Heart right ventricle (tissue), 16 donors: ENCODE measurements around the gene RNF213. TPM values are rescaled to one million over a fixed set of nuclear protein-coding genes. Genes with fewer than 3 reads are reported as not detected.
A peak's percentile ranks its signal among the peaks of the same experiment; 100 is the strongest.

ENCODE experiments used
- ATAC-seq, 8 donors: fragments of 200-7000 bp; cut with Tn5 transposase; one replicate each; pipeline ENCODE4 v1.9.1; 2020; ENCODE audit warnings: mild to moderate bottlenecking in 8 of 8, moderate library complexity in 8 of 8, moderate number of reproducible peaks in 1 of 8
- DNase-seq, 2 donors: peaks; one replicate each; pipeline ENCODE4 v3.0.0-alpha.2; 2020
- H3K27ac ChIP-seq, 10 donors: fragments of 200-600 bp; sonication (generic) in 2 of 10; one replicate each; pipeline versions ENCODE4 v1.5.0 to v1.8.0; 2020 to 2022; ENCODE audit warnings: mild to moderate bottlenecking in 3 of 10
- H3K27me3 ChIP-seq, 7 donors: fragments of 200-600 bp; one replicate each; pipeline ENCODE4 v1.8.0; 2021 to 2022; ENCODE audit warnings: mild to moderate bottlenecking in 2 of 7
- H3K36me3 ChIP-seq, 9 donors: fragments of 200-600 bp; sonication (generic) in 1 of 9; one replicate each; pipeline versions ENCODE4 v1.5.0 to v1.8.0; 2020 to 2022; ENCODE audit warnings: mild to moderate bottlenecking in 2 of 9
- H3K4me1 ChIP-seq, 9 donors: fragments of 200-600 bp; sonication (generic) in 1 of 9; one replicate each; pipeline versions ENCODE4 v1.5.0 to v1.8.0; 2020 to 2022; ENCODE audit warnings: mild to moderate bottlenecking in 4 of 9
- H3K4me3 ChIP-seq, 10 donors: fragments of 200-600 bp; sonication (generic) in 2 of 10; one replicate each; pipeline versions ENCODE4 v1.5.0 to v1.8.0; 2020 to 2022; ENCODE audit warnings: mild to moderate bottlenecking in 7 of 10, moderate library complexity in 2 of 10
- H3K9me3 ChIP-seq, 11 donors: fragments of 200-600 bp in 10 of 11; sonication (generic) in 2 of 11; one replicate each; pipeline versions ENCODE4 v1.5.0 to v1.8.0; 2013 to 2022; ENCODE audit warnings: mild to moderate bottlenecking in 2 of 11, control low read depth in 1 of 11, moderate library complexity in 1 of 11
- WGBS, 2 donors: extraction: QIAGEN DNeasy Blood & Tissue Kit; methylation state at CpG; one replicate each; pipeline ENCODE4 v1.1.7; 2013; ENCODE audit warnings: inconsistent platforms in 1 of 2; 5-methylcytosine and 5-hydroxymethylcytosine counted together
- intact Hi-C, 10 donors: fragments of 100-400 bp; cut with DNase I; formaldehyde crosslinking; loops; one replicate each; pipeline versions ENCODE4 v1.11.1 to v1.14.2; 2022
- polyA plus RNA-seq, 2 donors: library from polyadenylated mRNA; stranded (reverse); fragments of 200-250 nt; gene quantifications; one replicate each; pipeline ENCODE4 v1.2.3, GENCODE V29; 2013
- total RNA-seq, 10 donors: library from RNA; stranded (reverse); fragmentation: NEBNext Ultra II Directional in 3 of 10; extraction: Animal tissue kit (Norgen Biotek cat#: 25700) in 3 of 10; gene quantifications; one replicate each; pipeline versions ENCODE4 v1.2.1 to v1.2.4, GENCODE V29; 2021 to 2023
- TF ChIP-seq, protein P1 (sequence below), 9 donors: fragments of 200-600 bp; sonication (generic) in 2 of 9; IDR thresholded peaks; one replicate each; pipeline versions ENCODE4 v1.5.0 to v1.8.0; 2021 to 2022; ENCODE audit warnings: antibody characterized with exemption in 9 of 9, mild to moderate bottlenecking in 5 of 9, moderate library complexity in 1 of 9
- donor health status: Arrhythmogenic right ventricular cardiomyopathy.
- donor health status: ischemic (EF 13 %, LVEDD 7.1; RV severe dilation, severe dysfunction).
- donor health status: healthy with polysubstance abuse.
- donor health status: DM: no; HTN: yes; CAD: no.
- donor health status: DM: no; HTN: no; CAD: no.
- donor health status: ischemic (EF 25% LVEDD 6.9; RV normal size, moderate dysfunction).
- donor health status: ischemic (EF 25% LVEDD 5.7; RV mildly dilated, moderate dysfunction).
- donor health status: healthy.
- donor health status: DM: yes; HTN: yes; CAD: no.
- donor health status: Ischemic cardiomyopathy.
- donor health status: ischemic (EF 35%, LVEDD 5.7; RV mildly dilated, moderate dysfunction).
- donor health status: nonischemic (EF 11% LVEDD 7.7; RV severe dilation, severe dysfunction).
- donor health status: DM: yes; HTN: yes; CAD: no.
- donor health status: PGD.
- donor health status: ischemic (EF 29% LVEDD 5.4; RV normal size, mild dysfunction).
- donor health status: nonischemic (EF 23%, LVEDD 6.1; RV moderate dilation, normal function).

RNF213 gene
- total and polyA plus RNA-seq, 12 donors: 13.1 to 97.0 (median 31.7) TPM

DNA sequence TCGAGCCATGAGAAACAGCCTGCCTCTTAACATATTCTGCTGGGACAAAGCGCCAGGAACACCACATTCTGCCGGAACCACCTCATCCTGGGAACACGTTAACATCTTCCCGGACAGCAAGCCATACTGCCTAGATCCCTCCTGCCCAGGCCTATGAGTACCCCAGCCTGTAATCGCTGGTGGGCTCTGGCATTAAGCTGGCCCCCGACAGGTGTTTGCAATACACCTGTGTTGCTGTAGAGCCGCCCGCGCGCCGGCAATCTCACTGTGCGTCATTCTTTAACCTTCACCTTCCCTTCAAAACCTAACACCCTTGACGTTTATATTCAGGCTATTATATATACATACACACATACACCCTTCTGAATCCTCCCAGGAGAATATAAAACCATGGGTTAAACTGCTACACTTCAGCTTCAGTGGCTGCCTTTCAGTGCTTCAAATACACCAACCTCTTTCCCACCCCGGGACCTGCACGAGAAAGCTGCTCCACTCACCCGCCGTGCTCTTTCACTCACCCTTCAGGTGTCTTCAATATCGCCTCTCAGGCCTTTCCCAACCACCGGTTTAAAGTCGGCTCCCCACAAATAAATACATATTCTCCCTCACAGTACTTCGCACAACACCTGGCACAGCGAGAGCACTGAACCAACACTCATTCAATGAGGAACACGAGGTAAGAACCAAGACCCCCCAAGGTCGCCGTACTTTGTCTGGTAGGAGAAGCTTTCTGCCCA, 153.3 kb downstream of the RNF213 start:
- no peaks in the 10 kb centered on the region for H3K9me3 ChIP-seq
- no peak for DNase-seq
- H3K4me1 ChIP-seq: peaks cover 6 to 33% (median 26%) of the 10 kb centered on the region in 9 donors
- peaks cover 0 to 19% (median 0%) of the 10 kb centered on the region in 7 donors for H3K27me3 ChIP-seq
- peak overlapping the region; percentile 41 to 97 (median 87) for H3K4me3 ChIP-seq
- peaks cover 0 to 17% (median 3%) of the 10 kb centered on the region in 9 donors for H3K36me3 ChIP-seq
- intact Hi-C loops: loop anchor here in 1 of 10 donors (2.0 kb wide), 1 partner anchor 41 kb away; no protein-coding TSS in a partner anchor
- TF ChIP-seq, protein P1, sequence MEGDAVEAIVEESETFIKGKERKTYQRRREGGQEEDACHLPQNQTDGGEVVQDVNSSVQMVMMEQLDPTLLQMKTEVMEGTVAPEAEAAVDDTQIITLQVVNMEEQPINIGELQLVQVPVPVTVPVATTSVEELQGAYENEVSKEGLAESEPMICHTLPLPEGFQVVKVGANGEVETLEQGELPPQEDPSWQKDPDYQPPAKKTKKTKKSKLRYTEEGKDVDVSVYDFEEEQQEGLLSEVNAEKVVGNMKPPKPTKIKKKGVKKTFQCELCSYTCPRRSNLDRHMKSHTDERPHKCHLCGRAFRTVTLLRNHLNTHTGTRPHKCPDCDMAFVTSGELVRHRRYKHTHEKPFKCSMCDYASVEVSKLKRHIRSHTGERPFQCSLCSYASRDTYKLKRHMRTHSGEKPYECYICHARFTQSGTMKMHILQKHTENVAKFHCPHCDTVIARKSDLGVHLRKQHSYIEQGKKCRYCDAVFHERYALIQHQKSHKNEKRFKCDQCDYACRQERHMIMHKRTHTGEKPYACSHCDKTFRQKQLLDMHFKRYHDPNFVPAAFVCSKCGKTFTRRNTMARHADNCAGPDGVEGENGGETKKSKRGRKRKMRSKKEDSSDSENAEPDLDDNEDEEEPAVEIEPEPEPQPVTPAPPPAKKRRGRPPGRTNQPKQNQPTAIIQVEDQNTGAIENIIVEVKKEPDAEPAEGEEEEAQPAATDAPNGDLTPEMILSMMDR (IDR thresholded peaks at IDR 0.05): no peak
- peak overlapping the region in 2 of 10 donors; percentile 97 to 99 for H3K27ac ChIP-seq
- 49 to 50% methylated on average over 26 of the region's 26 CpGs for WGBS, 2 donors
- no peak for ATAC-seq

DNA sequence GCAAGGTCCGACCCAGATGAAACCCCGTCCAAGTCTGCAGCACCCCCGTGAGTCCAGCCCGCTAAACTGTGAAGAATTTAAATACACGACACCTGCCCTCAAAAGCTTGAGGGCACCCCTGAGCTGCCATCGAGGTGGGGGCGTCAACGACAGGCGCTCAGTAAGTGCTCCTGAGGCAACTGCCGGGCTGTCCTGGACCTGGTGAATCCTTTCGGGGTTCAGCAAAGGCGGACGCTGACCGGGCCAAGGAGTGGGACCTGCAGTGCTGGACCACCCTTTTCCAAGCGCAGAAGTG, 153.8 kb downstream of the RNF213 start:
- 1 to 2% methylated on average over 15 of the region's 15 CpGs for whole genome bisulfite sequencing, 2 donors
- Histone ChIP-seq H3K27ac (peak overlapping the region in 9 of 10 donors; percentile 90 to 99 (median 96)), H3K9me3 (no peaks in the 10 kb centered on the region), H3K27me3 (peaks cover 0 to 18% (median 0%) of the 10 kb centered on the region in 7 donors), H3K36me3 (peaks cover 0 to 21% (median 3%) of the 10 kb centered on the region in 9 donors), H3K4me3 (peak overlapping the region; percentile 41 to 97 (median 87)), H3K4me1 (peaks cover 6 to 33% (median 26%) of the 10 kb centered on the region in 9 donors)
- intact Hi-C loops: loop anchor here in 1 of 10 donors (2.0 kb wide), 1 partner anchor 40 kb away; no protein-coding TSS in a partner anchor
- ATAC-seq (peak in 1 of 8 donors; percentile 1), DNase-seq (no peak)
- TF ChIP-seq, protein P1 (IDR thresholded peaks at IDR 0.05): no peak

- peak within 1 kb of the TSS; percentile 64 to 99 (median 96) for H3K27ac ChIP-seq
- 0% methylated on average over 97 of the region's 97 CpGs for WGBS, 2 donors
- H3K27me3 ChIP-seq: peaks cover 0 to 18% (median 0%) of the 10 kb centered on the region in 7 donors
- TF ChIP-seq, protein P1 (IDR thresholded peaks at IDR 0.05): no peak
- DNase-seq: peak; percentile 94 to 97
- no peaks in the 10 kb centered on the region for H3K9me3 ChIP-seq
- peaks cover 0 to 26% (median 3%) of the 10 kb centered on the region in 9 donors for H3K36me3 ChIP-seq
- intact Hi-C loops: loop anchor here in 1 of 10 donors (2.0 kb wide), 1 partner anchor 40 kb away; no protein-coding TSS in a partner anchor
- peak; percentile 96 to 99 (median 98) for ATAC-seq
- H3K4me1 ChIP-seq: peaks cover 6 to 33% (median 26%) of the 10 kb centered on the region in 9 donors
- H3K4me3 ChIP-seq: peak within 1 kb of the TSS; percentile 41 to 97 (median 87)
Measured at GRCh38 chr17:80414803-80415625, 154.4 kb downstream of the RNF213 start, which contains the start of gene ENDOV. TSS of gene ENDOV (plus strand) at chr17:80415167. CDS start at chr17:80415195, 28 bp downstream.

- H3K27ac ChIP-seq: peak overlapping the region; percentile 64 to 99 (median 96)
- DNase-seq (no peak), ATAC-seq (peak in 5 of 8 donors; percentile 0 to 58 (median 26))
- H3K36me3 ChIP-seq: peaks cover 0 to 32% (median 3%) of the 10 kb centered on the region in 9 donors
- intact Hi-C loops: loop anchor here in 1 of 10 donors (2.0 kb wide), 1 partner anchor 39 kb away; no protein-coding TSS in a partner anchor
- peaks cover 0 to 18% (median 0%) of the 10 kb centered on the region in 7 donors for H3K27me3 ChIP-seq
- TF ChIP-seq, protein P1 (IDR thresholded peaks at IDR 0.05): no peak
- H3K9me3 ChIP-seq: no peaks in the 10 kb centered on the region
- peak overlapping the region; percentile 41 to 97 (median 87) for H3K4me3 ChIP-seq
- WGBS, 2 donors: 9% methylated on average over 39 of the region's 39 CpGs
- H3K4me1 ChIP-seq: peaks cover 6 to 33% (median 26%) of the 10 kb centered on the region in 9 donors
Measured at GRCh38 chr17:80415626-80416137, 155.0 kb downstream of the RNF213 start.
